K562 (cell line): ENCODE data around the gene FAM20C. TPM values are rescaled to one million over a fixed set of nuclear protein-coding genes. Genes with fewer than 3 reads are reported as not detected.

ENCODE experiments used
- ATAC-seq: fragments of 200-7000 bp; cut with Tn5 transposase; 3 replicates; pipeline ENCODE4 v1.9.1; 2020; ENCODE audit warnings: moderate library complexity
- BruUV-seq: library from RNA; stranded (reverse); fragments of 400-500 nt; replicated peaks from 2 replicates; lab custom pipeline; 2021; lab: Mats Ljungman, UMichigan
- CTCF ChIA-PET: fragments of 300-600 bp; formaldehyde crosslinking; extraction: SDS; loops from one replicate; lab custom pipeline; 2021; ENCODE audit warnings: low intra/inter-chr PET ratio; lab: Yijun Ruan, JAX
- POLR2A ChIA-PET: fragments of 300-600, 350-650 bp; sonication (Branson Sonifier 250); formaldehyde crosslinking; extraction: SDS; loops from one replicate; lab custom pipeline; 2021; ENCODE audit warnings: antibody characterized with exemption, inconsistent platforms; lab: Yijun Ruan, JAX
- DNase-seq, 4 experiments: peaks; one replicate each; pipeline versions ENCODE4 v3.0.0 to v3.0.0-alpha.2; 2011 to 2018; ENCODE audit warnings: low spot score in 3 of 4, mixed read lengths in 3 of 4; ENCODE audit errors: extremely low read depth in 1 of 4
- FAIRE-seq: peaks from 2 replicates; lab custom pipeline; 2011; peaks lifted over from hg19 to GRCh38; lab: Jason Lieb, UNC
- H2AFZ ChIP-seq: 2 replicates; pipeline ENCODE4 v1.6.0; 2011; ENCODE audit warnings: low read depth, low read length, control low read depth, inconsistent platforms
- H3K27ac ChIP-seq: fragments of 200-600 bp; 3 replicates; pipeline ENCODE4 v1.8.0; 2011; ENCODE audit warnings: low read depth, mild to moderate bottlenecking, control low read depth, inconsistent platforms, low read length, moderate library complexity, mixed read lengths; ENCODE audit errors: extremely low read depth
- H3K27me3 ChIP-seq, 2 experiments: fragments of 300-600 bp in 1 of 2; 2 replicates in 1 of 2; 3 replicates in 1 of 2; pipeline versions ENCODE4 v1.6.0 to v1.8.0; 2011; ENCODE audit warnings: inconsistent platforms in 2 of 2, low read length in 2 of 2, mild to moderate bottlenecking in 1 of 2, mixed read lengths in 1 of 2, moderate library complexity in 1 of 2; ENCODE audit not compliant: control insufficient read depth in 2 of 2, insufficient read depth in 2 of 2
- H3K36me3 ChIP-seq: fragments of 300-600 bp; 3 replicates; pipeline ENCODE4 v1.8.0; 2011; ENCODE audit warnings: mild to moderate bottlenecking, low read length, inconsistent platforms; ENCODE audit not compliant: control insufficient read depth, insufficient read depth
- H3K4me1 ChIP-seq, 2 experiments: fragments of 200-600 bp in 1 of 2; replicated peaks in 1 of 2; 2 replicates in 1 of 2; 3 replicates in 1 of 2; pipeline versions ENCODE4 v1.5.1 to v1.8.0; 2011; ENCODE audit warnings: inconsistent platforms in 2 of 2, low read length in 2 of 2, mild to moderate bottlenecking in 1 of 2, mixed read lengths in 1 of 2, moderate library complexity in 1 of 2; ENCODE audit not compliant: control insufficient read depth in 2 of 2, insufficient read depth in 2 of 2
- H3K4me2 ChIP-seq: 2 replicates; pipeline ENCODE4 v1.6.1; 2011; ENCODE audit warnings: low read length, control low read depth, inconsistent platforms, mixed read lengths; ENCODE audit not compliant: insufficient read depth
- H3K4me3 ChIP-seq: fragments of 200-600 bp; sonication (generic), shearing (Covaris generic); 2 replicates; pipeline ENCODE4 v1.5.1; 2016; ENCODE audit warnings: control low read depth, inconsistent platforms
- H3K79me2 ChIP-seq: fragments of 200-600 bp; 3 replicates; pipeline ENCODE4 v1.8.0; 2011; ENCODE audit warnings: low read length, inconsistent platforms; ENCODE audit not compliant: control insufficient read depth, insufficient read depth
- H3K9ac ChIP-seq, 2 experiments: 2 replicates each; pipeline versions ENCODE4 v1.6.0 to v1.6.1; 2011; ENCODE audit warnings: low read depth in 2 of 2, low read length in 2 of 2, control low read depth in 1 of 2, inconsistent platforms in 1 of 2, mild to moderate bottlenecking in 1 of 2, mixed read lengths in 1 of 2; ENCODE audit not compliant: insufficient read depth in 1 of 2
- H3K9me1 ChIP-seq: one replicate; pipeline ENCODE4 v1.6.0; 2011; ENCODE audit warnings: inconsistent platforms, mild to moderate bottlenecking, low read length, moderate library complexity; ENCODE audit not compliant: control insufficient read depth, insufficient read depth
- H3K9me3 ChIP-seq: replicated peaks from 2 replicates; pipeline ENCODE4 v1.5.1; 2011; ENCODE audit warnings: low read depth, low read length, inconsistent platforms; ENCODE audit not compliant: control insufficient read depth, insufficient read depth
- H4K20me1 ChIP-seq: replicated peaks from 2 replicates; pipeline ENCODE4 v1.6.1; 2011; ENCODE audit warnings: low read length, inconsistent platforms, mixed read lengths; ENCODE audit not compliant: control insufficient read depth, insufficient read depth
- ARID1B ChIP-seq: fragments of 450-650 bp; IDR thresholded peaks from 2 replicates; pipeline ENCODE4 v1.6.1; 2016; ENCODE audit warnings: antibody characterized with exemption, mild to moderate bottlenecking, inconsistent platforms
- CBFA2T3 ChIP-seq: fragments of 450-650 bp; IDR thresholded peaks from 2 replicates; pipeline ENCODE4 v1.6.1; 2017
- CBX5 ChIP-seq: IDR thresholded peaks from 2 replicates; pipeline ENCODE4 v1.6.1; 2014; ENCODE audit warnings: low read depth, borderline replicate concordance
- ELK1 ChIP-seq: sonication (generic); formaldehyde crosslinking; IDR thresholded peaks from 2 replicates; pipeline ENCODE4 v1.8.1; 2022; ENCODE audit warnings: missing genetic modification reagents
- JUNB ChIP-seq: fragments of 450-650 bp; formaldehyde crosslinking; conservative IDR thresholded peaks from 2 replicates; pipeline ENCODE4 v1.4.0; 2020; ENCODE audit warnings: mild to moderate bottlenecking
- KDM1A ChIP-seq, 2 experiments: fragments of 450-650 bp; IDR thresholded peaks; 2 replicates each; pipeline ENCODE4 v1.6.1; 2016; ENCODE audit warnings: mild to moderate bottlenecking in 2 of 2
- NCOA1 ChIP-seq: fragments of 450-650 bp; IDR thresholded peaks from 2 replicates; pipeline ENCODE4 v1.6.1; 2016; ENCODE audit warnings: low read depth
- POLR3G ChIP-seq: IDR thresholded peaks from 2 replicates; pipeline ENCODE4 v1.6.1; 2011; ENCODE audit not compliant: insufficient read length, insufficient replicate concordance; ENCODE audit errors: extremely low read depth
- SMARCC2 ChIP-seq: fragments of 450-650 bp; IDR thresholded peaks from 2 replicates; pipeline ENCODE4 v1.6.1; 2017; ENCODE audit warnings: antibody characterized with exemption, moderate library complexity, mild to moderate bottlenecking, low read depth
- STAT5A ChIP-seq: IDR thresholded peaks from 2 replicates; pipeline ENCODE4 v1.6.1; 2012; ENCODE audit warnings: low read length, inconsistent platforms, borderline replicate concordance
- ZFX ChIP-seq: sonication (generic); formaldehyde crosslinking; IDR thresholded peaks from 2 replicates; pipeline ENCODE4 v1.8.0; 2022; ENCODE audit warnings: mild to moderate bottlenecking, missing genetic modification reagents, moderate library complexity
- ZNF134 ChIP-seq: fragments of 250-450 bp; sonication (Bioruptor Pico); conservative IDR thresholded peaks from 2 replicates; pipeline ENCODE4 v1.4.0; 2020
- ZNF318 ChIP-seq, 2 experiments: fragments of 450-650 bp; IDR thresholded peaks; 2 replicates each; pipeline ENCODE4 v1.6.1; 2016; ENCODE audit warnings: mild to moderate bottlenecking in 2 of 2, borderline replicate concordance in 1 of 2, low read depth in 1 of 2, moderate library complexity in 1 of 2
- ZNF589 ChIP-seq: fragments of 200-800 bp; sonication (Bioruptor generic); IDR thresholded peaks from 2 replicates; pipeline ENCODE4 v1.6.1; 2016; ENCODE audit warnings: low read depth, missing genetic modification characterization, missing compliant biosample characterization
- WGBS: fragments of 100-300 bp; shearing (Covaris generic); methylation state at CpG from one replicate; pipeline ENCODE4 v1.1.6; 2016; ENCODE audit warnings: low coverage, mixed read lengths; ENCODE audit not compliant: insufficient coverage; ENCODE audit errors: missing lambda C conversion rate; 5-methylcytosine and 5-hydroxymethylcytosine counted together
- in situ Hi-C: fragments of 300-500 bp; cut with MboI; formaldehyde crosslinking; loops from 4 replicates; pipeline ENCODE4 v1.15.0; 2018; ENCODE audit warnings: inconsistent platforms, mixed read lengths
- intact Hi-C: fragments of 100-400 bp; cut with micrococcal nuclease; formaldehyde crosslinking; loops from 2 replicates; pipeline ENCODE4 v1.14.2; 2022
- polyA plus RNA-seq, 8 experiments: library from polyadenylated mRNA; depleted of rRNA in 4 of 8; stranded (reverse) in 5 of 8; unstranded in 3 of 8; fragments of >200 nt; fragmentation: Nextera tagmentation in 2 of 8; fragmentation: Illumina TruSeq in 1 of 8; extraction: Ambion mirVana in 2 of 8; extraction: Trizol in 1 of 8; gene quantifications; 2 replicates each; pipeline versions ENCODE4 v1.2.1 to v1.2.3, GENCODE V29; 2011 to 2014; ENCODE audit warnings: inconsistent platforms in 1 of 8, missing spikeins in 1 of 8
- total RNA-seq, 7 experiments: library from RNA; depleted of rRNA in 6 of 7; stranded (reverse); fragments of >200 nt in 6 of 7; fragmentation: Illumina TruSeq in 2 of 7; extraction: Trizol in 2 of 7; gene quantifications; 2 replicates each; pipeline versions ENCODE4 v1.2.1 to v1.2.3, GENCODE V29; 2011 to 2021; ENCODE audit warnings: low replicate concordance in 1 of 7

The FAM20C gene
- total and polyA plus RNA-seq, 9 of the 15 experiments (the other 6 are each of a cell fraction or from before 2014, with no cell fraction given), result 0.09 TPM; not detected in 8

GRCh38 chr7:294440-295154 lies 102.2 kb downstream of the FAM20C start:
- H3K27ac ChIP-seq, result no peak overlapping the region
- ATAC-seq (no peak), DNase-seq (no peak), FAIRE-seq (no peak)
- POLR2A ChIA-PET, result interaction anchor here (0.6 to 0.7 kb wide), 2 partner anchors 11 to 15 kb away, joined by 3 read pairs; no protein-coding TSS in a partner anchor
- intact Hi-C loops (no loop called here), in situ Hi-C loops (no loop called here)
- H3K27me3 ChIP-seq, result peaks cover 44 to 91% of the 10 kb centered on the region in 2 experiments
- no peaks in the 10 kb centered on the region for H3K9me1 ChIP-seq
- CTCF ChIA-PET, result interaction anchor here (0.7 kb wide), 1 partner anchor 25 kb away, joined by 3 read pairs; no protein-coding TSS in a partner anchor
- H4K20me1 ChIP-seq, result peaks cover under 1% of the 10 kb centered on the region
- no peak overlapping the region for H3K9ac ChIP-seq
- no TSS peak for BruUV-seq
- no peaks in the 10 kb centered on the region for H3K9me3 ChIP-seq
- WGBS, result 10% methylated on average over 23 of the region's 25 CpGs
- H3K4me3 ChIP-seq, result no peak overlapping the region
- no peak overlapping the region for H3K4me2 ChIP-seq
- no peaks in the 10 kb centered on the region for H3K36me3 ChIP-seq
- no peak overlapping the region for H2AFZ ChIP-seq
- peaks cover 0 to 6% of the 10 kb centered on the region in 2 experiments; a peak in 2 of 5 replicates for H3K4me1 ChIP-seq
- H3K79me2 ChIP-seq, result no peaks in the 10 kb centered on the region
- TF ChIP-seq CBX5 (no peak), STAT5A (no peak), JUNB (CRISPR knock-in tag) (no peak), NCOA1 (no peak), ZNF318 (IDR thresholded peaks at IDR 0.05; ENCODE audit: borderline replicate concordance in 1 of 2, low read depth in 1 of 2) (no peak), KDM1A (IDR thresholded peaks at IDR 0.05) (no peak), ELK1 (CRISPR knock-in tag) (no peak), ZNF134 (no peak), POLR3G (no peak), CBFA2T3 (no peak), SMARCC2 (no peak), ARID1B (no peak), ZNF589 (CRISPR knock-in tag) (no peak), ZFX (CRISPR knock-in tag) (no peak)
